Measurements from ENCODE around the gene TPO. TPM values are rescaled to one million over a fixed set of nuclear protein-coding genes. Genes with fewer than 3 reads are reported as not detected.

Gene TPO
- total RNA-seq, 1 donor from 2014 or later: not detected

DNA sequence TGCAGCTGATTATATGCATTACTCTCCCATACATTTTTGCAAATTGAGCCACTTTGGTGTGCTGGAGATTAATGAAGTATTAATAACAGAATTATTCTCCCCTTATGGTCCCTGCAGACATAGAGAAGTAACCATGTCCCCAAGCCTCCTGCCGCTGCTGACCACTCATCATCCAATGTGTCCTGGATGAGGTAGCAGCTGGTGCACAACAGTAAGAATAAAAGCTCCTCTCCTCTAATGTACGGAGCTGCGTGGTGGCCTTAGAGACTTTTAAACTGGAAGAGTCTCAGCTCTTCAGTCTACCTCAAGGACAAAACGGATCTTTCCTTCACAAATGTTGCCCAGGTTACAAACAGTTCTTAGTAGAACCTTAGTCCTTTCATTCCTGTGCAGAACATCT lies 37.7 kb downstream of the TPO start:
- Histone ChIP-seq H3K36me3 (no peaks in the 10 kb centered on the region), H3K9me3 (ENCODE audit: low read depth) (no peaks in the 10 kb centered on the region), H2AFZ (replicated peaks) (no peak overlapping the region), H3K79me2 (ENCODE audit: low read depth) (no peaks in the 10 kb centered on the region), H3K4me2 (no peak overlapping the region), H3K4me3 (no peak overlapping the region), H3K9ac (no peak overlapping the region), H3F3A (ENCODE audit: low read depth) (no peaks in the 10 kb centered on the region), H3K27me3 (no peaks in the 10 kb centered on the region), H3K27ac (no peak overlapping the region), H3K4me1 (no peaks in the 10 kb centered on the region), H4K20me1 (ENCODE audit: low read depth) (no peaks in the 10 kb centered on the region)
- peaks cover 21% of the 10 kb centered on the region for H3K4me1 Mint-ChIP-seq
- H3K4me3 Mint-ChIP-seq: no peak overlapping the region
- peaks cover 8% of the 10 kb centered on the region for H3K27me3 Mint-ChIP-seq (ENCODE audit: insufficient read depth, low read depth)
- H3K36me3 Mint-ChIP-seq: peaks cover 3% of the 10 kb centered on the region
- TF ChIP-seq EZH2 (IDR thresholded peaks at IDR 0.05) (no peak), EZH2phosphoT487 (IDR thresholded peaks at IDR 0.05) (no peak)
- TF ChIP-seq, protein P1, sequence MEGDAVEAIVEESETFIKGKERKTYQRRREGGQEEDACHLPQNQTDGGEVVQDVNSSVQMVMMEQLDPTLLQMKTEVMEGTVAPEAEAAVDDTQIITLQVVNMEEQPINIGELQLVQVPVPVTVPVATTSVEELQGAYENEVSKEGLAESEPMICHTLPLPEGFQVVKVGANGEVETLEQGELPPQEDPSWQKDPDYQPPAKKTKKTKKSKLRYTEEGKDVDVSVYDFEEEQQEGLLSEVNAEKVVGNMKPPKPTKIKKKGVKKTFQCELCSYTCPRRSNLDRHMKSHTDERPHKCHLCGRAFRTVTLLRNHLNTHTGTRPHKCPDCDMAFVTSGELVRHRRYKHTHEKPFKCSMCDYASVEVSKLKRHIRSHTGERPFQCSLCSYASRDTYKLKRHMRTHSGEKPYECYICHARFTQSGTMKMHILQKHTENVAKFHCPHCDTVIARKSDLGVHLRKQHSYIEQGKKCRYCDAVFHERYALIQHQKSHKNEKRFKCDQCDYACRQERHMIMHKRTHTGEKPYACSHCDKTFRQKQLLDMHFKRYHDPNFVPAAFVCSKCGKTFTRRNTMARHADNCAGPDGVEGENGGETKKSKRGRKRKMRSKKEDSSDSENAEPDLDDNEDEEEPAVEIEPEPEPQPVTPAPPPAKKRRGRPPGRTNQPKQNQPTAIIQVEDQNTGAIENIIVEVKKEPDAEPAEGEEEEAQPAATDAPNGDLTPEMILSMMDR (IDR thresholded peaks at IDR 0.05): no peak
- peaks cover 2% of the 10 kb centered on the region for H3K9me3 Mint-ChIP-seq
- H3K27ac Mint-ChIP-seq: peak overlapping the region; percentile 34
- DNase-seq (ENCODE audit: low spot score): no peak

GRCh38 chr2:1451422-1451821 lies 38.2 kb downstream of the TPO start:
- Histone ChIP-seq H3K27ac (no peak overlapping the region), H3K9ac (no peak overlapping the region), H3K4me2 (no peak overlapping the region), H3K36me3 (no peaks in the 10 kb centered on the region), H2AFZ (replicated peaks) (no peak overlapping the region), H3K4me3 (no peak overlapping the region), H3K79me2 (ENCODE audit: low read depth) (no peaks in the 10 kb centered on the region), H3K27me3 (no peaks in the 10 kb centered on the region), H3K4me1 (no peaks in the 10 kb centered on the region), H3F3A (ENCODE audit: low read depth) (no peaks in the 10 kb centered on the region), H4K20me1 (ENCODE audit: low read depth) (no peaks in the 10 kb centered on the region), H3K9me3 (ENCODE audit: low read depth) (no peaks in the 10 kb centered on the region)
- Mint-ChIP-seq H3K27ac (peak overlapping the region; percentile 72), H3K9me3 (peaks cover 2% of the 10 kb centered on the region), H3K36me3 (peaks cover 3% of the 10 kb centered on the region), H3K4me3 (no peak overlapping the region), H3K27me3 (ENCODE audit: insufficient read depth, low read depth) (peaks cover 8% of the 10 kb centered on the region), H3K4me1 (peaks cover 21% of the 10 kb centered on the region)
- DNase-seq (ENCODE audit: low spot score): no peak
- TF ChIP-seq EZH2phosphoT487 (IDR thresholded peaks at IDR 0.05) (no peak), EZH2 (IDR thresholded peaks at IDR 0.05) (no peak)
- TF ChIP-seq, protein P1 (IDR thresholded peaks at IDR 0.05): no peak

DNA sequence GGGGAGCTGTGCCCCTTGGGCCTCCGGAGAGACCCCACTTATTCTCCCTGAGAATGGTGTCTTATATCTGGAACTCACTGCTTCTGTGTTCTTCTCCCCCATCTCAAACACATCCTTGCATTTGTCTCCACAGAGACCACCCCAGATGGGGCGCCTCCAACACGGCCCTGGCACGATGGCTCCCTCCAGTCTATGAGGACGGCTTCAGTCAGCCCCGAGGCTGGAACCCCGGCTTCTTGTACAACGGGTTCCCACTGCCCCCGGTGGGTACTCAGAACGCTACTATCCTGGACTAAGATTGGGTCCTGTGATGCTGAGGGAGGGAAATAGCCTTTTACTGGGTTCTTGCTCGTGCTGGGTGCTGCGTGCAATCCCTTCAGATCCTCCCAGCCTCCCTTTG lies 40.3 kb downstream of the TPO start:
- H3K4me1 Mint-ChIP-seq: peaks cover 17% of the 10 kb centered on the region

More for the DNA sequence above, 40.3 kb downstream of the TPO start:
- Histone ChIP-seq H3K36me3 (no peaks in the 10 kb centered on the region), H3K79me2 (ENCODE audit: low read depth) (no peaks in the 10 kb centered on the region), H3F3A (ENCODE audit: low read depth) (peaks cover 7% of the 10 kb centered on the region), H2AFZ (replicated peaks) (no peak overlapping the region), H3K9ac (no peak overlapping the region), H3K9me3 (ENCODE audit: low read depth) (no peaks in the 10 kb centered on the region), H3K4me3 (no peak overlapping the region), H3K4me2 (no peak overlapping the region), H3K27ac (no peak overlapping the region), H4K20me1 (ENCODE audit: low read depth) (no peaks in the 10 kb centered on the region), H3K27me3 (no peaks in the 10 kb centered on the region), H3K4me1 (no peaks in the 10 kb centered on the region)
- H3K27me3 Mint-ChIP-seq (ENCODE audit: insufficient read depth, low read depth): peaks cover 8% of the 10 kb centered on the region
- DNase-seq (ENCODE audit: low spot score): no peak
- peaks cover 2% of the 10 kb centered on the region for H3K9me3 Mint-ChIP-seq
- peaks cover 3% of the 10 kb centered on the region for H3K36me3 Mint-ChIP-seq
- TF ChIP-seq EZH2 (IDR thresholded peaks at IDR 0.05) (no peak), EZH2phosphoT487 (IDR thresholded peaks at IDR 0.05) (no peak)
- TF ChIP-seq, protein P1 (IDR thresholded peaks at IDR 0.05): no peak
- no peak overlapping the region for H3K4me3 Mint-ChIP-seq
- H3K27ac Mint-ChIP-seq: no peak overlapping the region
